HepG2 (cell line): ENCODE results near the gene PDK2. TPM values are rescaled to one million over a fixed set of nuclear protein-coding genes. Genes with fewer than 3 reads are reported as not detected.

ENCODE experiments used
- AFF4 ChIP-seq: sonication (generic); formaldehyde crosslinking; IDR thresholded peaks from 2 replicates; pipeline ENCODE4 v1.4.0; 2020; ENCODE audit warnings: missing genetic modification reagents
- AHR ChIP-seq: IDR thresholded peaks from 2 replicates; pipeline ENCODE4 v1.6.1; 2018; ENCODE audit warnings: missing genetic modification reagents, missing compliant biosample characterization
- ARID3A ChIP-seq: IDR thresholded peaks from 2 replicates; pipeline ENCODE4 v1.6.1; 2012; ENCODE audit warnings: low read depth, low read length, improper control_type of control experiment
- ARID4A ChIP-seq: sonication (generic); formaldehyde crosslinking; IDR thresholded peaks from 2 replicates; pipeline ENCODE4 v1.5.0; 2020; ENCODE audit warnings: mild to moderate bottlenecking, missing genetic modification reagents, borderline replicate concordance
- KDM5B ChIP-seq: sonication (generic); formaldehyde crosslinking; IDR thresholded peaks from 2 replicates; pipeline ENCODE4 v1.4.0; 2020; ENCODE audit warnings: missing genetic modification reagents, mild to moderate bottlenecking, borderline replicate concordance
- LCORL ChIP-seq, 2 experiments: fragments of 450-650 bp in 1 of 2; sonication (generic) in 1 of 2; formaldehyde crosslinking in 1 of 2; IDR thresholded peaks; 2 replicates each; pipeline versions ENCODE4 v1.5.0 to v1.6.1; 2017 to 2020; ENCODE audit warnings: antibody characterized with exemption in 1 of 2, missing genetic modification reagents in 1 of 2
- MTERF4 ChIP-seq: sonication (generic); formaldehyde crosslinking; IDR thresholded peaks from 2 replicates; pipeline ENCODE4 v1.8.0; 2023; ENCODE audit warnings: mild to moderate bottlenecking, missing genetic modification reagents
- SIX4 ChIP-seq: sonication (generic); formaldehyde crosslinking; IDR thresholded peaks from 2 replicates; pipeline ENCODE4 v1.4.0; 2020; ENCODE audit warnings: missing genetic modification reagents
- SMAD9 ChIP-seq: sonication (generic); formaldehyde crosslinking; IDR thresholded peaks from 2 replicates; pipeline ENCODE4 v1.5.1; 2020; ENCODE audit warnings: mild to moderate bottlenecking, missing genetic modification reagents
- WIZ ChIP-seq: sonication (generic); formaldehyde crosslinking; IDR thresholded peaks from 2 replicates; pipeline ENCODE4 v1.5.1; 2020; ENCODE audit warnings: mild to moderate bottlenecking, missing genetic modification reagents
- ZBTB10 ChIP-seq: sonication (generic); formaldehyde crosslinking; IDR thresholded peaks from 2 replicates; pipeline ENCODE4 v1.4.0; 2020; ENCODE audit warnings: missing genetic modification reagents, borderline replicate concordance
- ZNF251 ChIP-seq: sonication (generic); formaldehyde crosslinking; IDR thresholded peaks from 2 replicates; pipeline ENCODE4 v1.9.0; 2021; ENCODE audit warnings: mild to moderate bottlenecking, missing genetic modification reagents
- ZNF253 ChIP-seq: sonication (generic); formaldehyde crosslinking; IDR thresholded peaks from 2 replicates; pipeline ENCODE4 v1.8.0; 2022; ENCODE audit warnings: mild to moderate bottlenecking, missing genetic modification reagents, borderline replicate concordance
- polyA plus RNA-seq, 8 experiments: library from polyadenylated mRNA; depleted of rRNA in 3 of 8; stranded (reverse) in 7 of 8; unstranded in 1 of 8; fragments of >200 nt; fragmentation: Illumina TruSeq in 4 of 8; extraction: Trizol in 4 of 8; gene quantifications; 2 replicates each; pipeline versions ENCODE4 v1.2.1 to v1.2.3, GENCODE V29; 2011 to 2016; ENCODE audit warnings: low read depth in 4 of 8, missing spikeins in 1 of 8, mixed read lengths in 1 of 8; ENCODE audit not compliant: insufficient read depth in 1 of 8
- total RNA-seq, 5 experiments: library from RNA; depleted of rRNA; stranded (reverse); fragments of >200 nt; fragmentation: Illumina TruSeq; extraction: Trizol; gene quantifications; 2 replicates each; pipeline ENCODE4 v1.2.3, GENCODE V29; 2016; ENCODE audit warnings: low read depth in 1 of 5

PDK2 gene
- total and polyA plus RNA-seq, 2 of the 13 experiments (the other 11 are each of a cell fraction or from before 2014, with no cell fraction given) = 18.5 to 59.7 TPM

GRCh38 chr17:50111673-50112655, 16.8 kb downstream of the PDK2 start (continued):
- TF ChIP-seq AFF4 (CRISPR knock-in tag) (no peak), SIX4 (CRISPR knock-in tag) (no peak), ZNF251 (0 out of 2 replicates have a peak, but pooled peaks have one; percentile 35), MTERF4 (no peak), KDM5B (CRISPR knock-in tag) (no peak), ARID4A (CRISPR knock-in tag) (peak; percentile 63; the same call in 1 of the 2 replicates), WIZ (CRISPR knock-in tag) (no peak), ZBTB10 (CRISPR knock-in tag) (no peak), LCORL (IDR thresholded peaks at IDR 0.05) (no peak), LCORL (CRISPR knock-in tag; IDR thresholded peaks at IDR 0.05) (peak; percentile 86), AHR (CRISPR knock-in tag) (no peak), ARID3A (no peak), ZNF253 (CRISPR knock-in tag) (no peak), SMAD9 (CRISPR knock-in tag) (no peak)
